LHCN-M2 (cell line): ENCODE measurements around the gene SEC14L2. TPM values are rescaled to one million over a fixed set of nuclear protein-coding genes. Genes with fewer than 3 reads are reported as not detected.
"Not testable (repeated sequence)": the region's sequence is repeated elsewhere in the genome, so short reads cannot be mapped to it uniquely, and the experiment has no call there.

Experiments used
- DNase-seq: peaks from one replicate; pipeline ENCODE4 v3.0.0-alpha.2; 2012; ENCODE audit warnings: low read depth
- total RNA-seq: library from RNA; depleted of rRNA; stranded (reverse); fragments of >200 nt; gene quantifications from 2 replicates; pipeline ENCODE4 v1.2.3, GENCODE V29; 2014

SEC14L2 gene
- total RNA-seq, 1 experiment from 2014 or later: 34.8 TPM

DNA sequence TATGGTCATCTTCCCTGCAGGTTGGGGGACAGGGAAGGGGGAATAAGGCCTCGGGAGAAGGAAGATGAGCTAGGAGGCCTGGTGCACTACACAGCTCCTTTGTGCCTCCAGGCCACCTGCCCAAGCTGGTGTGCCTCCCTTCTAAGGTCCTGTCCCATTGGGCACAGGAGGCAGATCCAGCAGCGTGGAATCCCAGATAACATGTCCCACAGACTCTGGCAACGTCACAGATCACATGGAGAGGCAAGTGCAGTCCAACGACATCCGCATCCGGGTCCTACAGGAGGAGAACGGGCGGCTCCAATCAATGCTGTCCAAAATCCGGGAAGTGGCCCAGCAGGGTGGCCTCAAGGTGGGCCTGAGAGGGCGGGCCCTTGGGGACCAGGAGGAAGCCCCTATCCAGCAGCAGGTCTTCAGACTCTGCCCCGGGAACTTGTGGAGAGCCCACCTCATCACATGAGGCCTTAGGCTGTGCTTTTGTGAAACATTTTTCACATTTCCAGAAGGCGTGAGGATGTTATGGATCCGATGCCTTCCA, 21.4 kb upstream of the SEC14L2 start:
- DNase-seq: no peak

DNA sequence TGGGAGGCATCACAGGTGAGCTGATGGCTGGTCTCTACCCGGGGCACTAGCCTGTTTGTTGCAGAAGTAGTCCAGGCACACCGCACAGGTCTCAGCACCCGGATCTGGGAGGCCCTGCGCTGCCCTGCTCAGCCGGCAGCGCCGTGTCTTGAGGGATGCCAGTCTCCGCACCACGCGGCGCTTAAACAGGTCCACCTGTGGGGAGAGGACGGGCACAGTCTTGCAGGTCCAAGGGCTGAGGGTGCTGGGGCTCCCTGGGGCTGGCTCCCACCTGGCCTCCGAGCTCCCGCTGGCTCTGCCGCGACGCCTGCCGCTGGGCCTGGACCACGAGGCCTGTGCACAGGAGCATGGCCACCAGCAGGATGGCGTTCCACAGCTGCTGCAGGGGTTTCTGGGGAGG, 16.8 kb upstream of the SEC14L2 start:
- DNase-seq: no peak

DNA sequence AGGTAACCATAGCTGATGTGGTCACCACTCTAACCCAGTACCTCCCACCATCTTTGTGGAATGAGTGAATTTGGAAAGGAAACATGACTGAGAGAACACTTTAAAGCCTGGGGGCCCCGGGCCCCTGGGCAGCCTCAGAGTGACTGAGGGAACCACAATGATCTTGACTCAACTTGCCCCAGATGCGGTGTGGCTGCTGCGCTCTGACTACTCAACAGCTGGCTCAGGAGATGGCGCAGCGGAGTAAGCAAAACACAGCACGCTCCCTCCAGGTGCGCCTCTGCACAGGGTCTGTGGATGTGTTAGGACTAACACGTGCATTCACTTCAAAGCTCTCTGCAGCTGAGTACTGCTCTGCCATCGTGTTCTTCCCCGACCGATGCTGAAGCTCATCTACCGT, 15.6 kb upstream of the SEC14L2 start:
- DNase-seq: no peak

DNA sequence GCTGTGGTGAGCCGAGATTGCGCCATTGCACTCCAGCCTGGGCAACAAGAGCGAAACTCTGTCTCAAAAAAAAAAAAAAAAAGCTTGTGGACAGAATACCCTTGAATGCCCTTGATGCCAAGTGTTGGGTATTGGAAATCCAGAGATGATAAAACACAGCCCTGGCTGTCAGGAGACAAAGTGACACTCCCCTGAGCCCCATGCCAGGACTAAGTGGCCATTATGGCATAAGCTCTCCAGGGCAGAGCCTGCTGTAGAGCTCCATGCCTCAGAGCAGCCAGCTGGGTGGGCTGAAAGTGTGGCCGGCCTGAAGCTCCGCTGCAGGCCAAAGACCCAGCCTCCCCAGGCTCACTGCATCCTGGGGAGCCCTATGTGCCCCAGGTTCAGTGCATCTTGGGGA, 14.5 kb upstream of the SEC14L2 start:
- no peak for DNase-seq

DNA sequence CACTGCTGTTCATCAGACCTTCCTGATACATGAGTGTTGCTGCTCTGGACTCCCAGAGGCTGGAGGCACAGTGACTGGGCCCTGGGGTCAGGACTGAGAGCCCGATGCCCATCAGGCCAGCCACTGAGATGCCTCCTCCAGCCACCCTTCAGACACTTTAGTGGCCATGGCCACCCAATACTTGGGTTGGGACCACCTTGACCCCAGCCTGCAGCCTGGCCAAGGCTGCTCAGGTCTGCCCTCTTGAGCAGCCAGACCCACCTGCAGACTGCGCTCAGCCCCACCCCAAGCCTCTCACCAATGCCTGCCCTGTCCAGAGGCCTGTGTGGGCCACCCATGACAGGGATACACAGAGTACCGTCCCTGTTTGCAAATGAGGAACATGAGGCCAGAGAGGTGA, 13.8 kb upstream of the SEC14L2 start:
- DNase-seq: no peak

DNA sequence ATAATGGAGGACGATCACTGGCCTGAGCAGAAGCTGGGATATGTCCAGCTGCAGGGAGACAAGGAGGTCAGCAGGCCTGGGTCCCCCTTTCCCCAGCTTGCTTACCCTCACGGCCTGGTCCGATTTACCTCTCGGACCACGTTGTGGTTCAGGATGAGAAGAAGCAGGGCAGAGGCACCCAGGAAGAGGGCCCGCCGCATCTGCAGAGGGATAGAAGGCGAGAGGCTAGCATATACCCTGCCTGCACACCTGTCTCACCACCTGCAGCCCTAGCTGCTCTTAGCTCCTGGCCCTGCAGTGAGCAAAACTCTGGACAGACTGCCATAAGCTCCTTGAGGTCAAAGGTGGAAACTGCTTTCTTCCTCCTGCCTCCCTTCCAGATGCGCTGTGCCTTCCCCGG, 10.9 kb upstream of the SEC14L2 start:
- DNase-seq: no peak

DNA sequence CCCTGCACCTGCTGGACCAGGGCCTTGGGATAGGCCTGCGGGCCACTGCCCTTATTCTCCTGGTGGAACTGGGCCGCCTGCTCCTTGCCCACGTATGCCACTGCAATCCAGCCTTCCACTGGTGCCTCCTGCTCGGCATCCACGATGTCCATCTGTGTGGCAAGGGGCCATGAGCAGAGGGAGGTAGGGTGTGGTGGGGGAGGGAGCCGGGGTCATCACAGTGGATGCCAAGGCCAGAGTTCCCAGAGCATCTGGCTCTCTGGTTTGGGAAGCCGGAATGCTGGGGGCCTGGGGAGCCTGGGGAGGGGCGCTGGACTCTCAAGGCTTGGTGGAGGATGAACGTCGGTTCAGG, 10.2 kb upstream of the SEC14L2 start:
- DNase-seq: no peak

DNA sequence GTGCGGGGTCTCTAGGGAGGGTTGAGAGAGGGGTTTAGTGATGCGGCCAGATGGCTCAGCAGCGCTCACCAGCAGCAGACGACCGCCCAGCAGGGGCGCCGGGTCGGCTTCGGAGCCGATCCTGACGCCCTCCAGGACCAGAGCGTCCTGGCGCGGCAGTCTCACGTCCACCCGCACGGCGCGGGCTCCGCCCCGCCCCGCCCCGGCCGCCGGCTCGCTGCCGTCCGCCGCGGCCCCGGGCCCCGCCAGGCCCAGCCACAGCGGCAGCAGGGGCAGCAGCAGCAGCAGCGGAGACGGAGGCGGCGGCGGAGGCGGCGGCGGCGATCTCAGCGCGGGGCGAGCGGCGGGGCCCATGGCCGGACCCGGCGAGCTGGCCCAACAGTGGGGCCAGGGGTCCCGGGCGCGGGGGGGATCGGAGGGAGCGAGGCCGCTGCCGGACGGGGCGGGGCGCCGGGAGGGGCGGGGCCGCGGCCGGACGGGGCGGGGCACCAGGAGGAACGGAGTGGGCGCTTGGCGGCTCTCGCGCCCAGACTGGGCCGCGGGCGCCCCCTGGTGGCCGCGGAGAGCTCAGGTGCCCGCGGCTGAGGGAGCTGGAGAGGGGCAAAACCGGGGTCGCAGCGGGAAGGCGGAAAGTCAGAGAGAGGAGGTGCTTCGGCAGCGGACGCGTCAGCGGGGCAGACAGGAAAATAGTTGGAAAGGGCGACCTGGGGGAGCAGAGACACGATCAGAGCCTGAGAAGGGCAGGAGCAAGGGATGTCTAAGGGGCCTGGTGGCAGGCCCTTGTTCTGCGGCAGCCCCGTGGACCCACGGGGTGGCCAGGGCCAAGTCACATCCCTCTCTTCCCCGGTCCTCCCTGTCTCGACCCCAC, 9.6 kb upstream of the SEC14L2 start, which contains the start of gene RNF215:
RNF215 (minus strand) TSS at position 452 of the 868 bp plus-strand sequence; CDS start at position 354, 98 bp downstream.
- DNase-seq: peak; percentile 66

DNA sequence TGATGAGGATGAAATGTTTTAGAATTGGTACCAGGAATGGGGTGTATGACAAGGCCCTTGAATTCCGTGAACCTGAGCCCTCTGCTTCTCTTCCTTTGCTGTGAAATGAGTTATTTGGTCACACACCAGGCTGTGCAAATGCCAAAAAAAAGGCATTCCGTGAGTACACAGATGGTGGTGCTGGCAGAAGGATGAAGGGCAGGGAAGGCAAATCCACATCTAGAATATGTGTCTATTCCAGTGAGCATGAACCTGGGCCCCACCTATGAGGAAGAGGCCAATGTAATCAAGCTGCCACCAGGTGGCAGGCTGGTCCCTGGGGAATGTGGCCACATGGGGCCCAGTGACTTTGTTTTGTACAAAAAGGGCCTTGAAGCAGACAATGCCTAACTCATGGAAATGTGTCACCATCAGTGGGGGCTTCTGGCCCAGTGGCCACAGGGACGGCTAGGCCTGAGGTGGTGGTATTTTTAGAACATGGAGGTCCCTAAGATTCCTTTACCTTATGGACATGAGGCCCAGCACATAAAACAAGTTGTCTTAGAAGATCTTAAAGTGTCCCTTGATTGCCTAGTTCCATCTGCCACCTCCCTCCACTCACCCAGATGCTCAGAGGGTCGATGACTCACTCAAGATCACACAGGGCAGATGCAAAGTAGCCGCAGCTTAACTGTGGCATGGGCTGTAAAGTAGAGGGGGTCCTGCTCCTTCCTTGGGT, 5.7 kb upstream of the SEC14L2 start:
- peak; percentile 58 for DNase-seq

DNA sequence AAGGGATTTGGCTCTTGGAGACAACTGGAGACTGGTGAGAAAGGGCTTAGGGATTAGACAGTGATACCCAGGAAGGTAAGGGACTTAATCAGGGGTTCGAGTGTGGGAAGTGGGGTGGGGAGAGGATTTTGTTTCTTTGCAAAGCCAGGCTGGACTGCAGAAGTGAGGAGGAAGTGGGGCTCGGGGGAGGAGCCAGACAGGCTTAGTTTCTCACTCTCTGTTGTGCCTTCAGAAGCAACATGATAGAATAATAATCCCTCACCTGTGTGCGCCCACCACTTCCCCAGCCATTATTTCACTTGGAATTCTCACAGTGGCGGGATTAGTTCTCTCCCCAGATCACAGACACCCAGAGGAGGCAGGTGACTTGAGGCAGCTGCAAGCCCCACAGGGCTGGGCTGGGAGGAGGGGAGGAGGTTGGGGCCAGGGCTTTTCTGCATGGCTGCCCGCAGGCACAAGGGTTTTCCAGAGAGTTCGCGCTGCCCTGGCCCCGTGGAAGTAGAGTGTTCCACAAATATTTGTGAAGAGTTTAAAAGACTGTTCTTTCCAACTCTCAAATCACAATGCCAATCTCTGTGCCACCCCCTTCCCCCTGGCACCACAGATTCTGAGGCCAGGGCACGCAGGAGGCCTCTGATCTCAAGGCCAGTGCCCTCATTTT, 4.0 kb upstream of the SEC14L2 start:
- DNase-seq: no peak

DNA sequence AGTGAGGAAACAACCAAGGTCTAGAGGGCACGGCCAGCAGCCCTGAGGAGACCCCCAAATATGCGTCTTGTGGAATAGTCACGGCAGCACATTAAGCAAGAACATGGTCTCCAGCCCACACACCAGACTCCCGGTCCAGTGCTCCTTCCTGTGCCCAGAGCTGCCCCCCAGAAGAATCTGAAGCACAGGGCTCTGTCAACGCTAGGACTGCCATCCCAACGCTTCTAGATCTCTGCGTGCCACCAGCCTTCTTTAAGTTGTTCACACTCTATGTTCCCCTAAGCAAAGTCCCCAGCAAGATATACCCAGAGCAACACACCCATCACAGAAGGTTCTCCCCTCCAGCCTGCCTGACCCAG, 3.5 kb upstream of the SEC14L2 start:
- DNase-seq: no peak

DNA sequence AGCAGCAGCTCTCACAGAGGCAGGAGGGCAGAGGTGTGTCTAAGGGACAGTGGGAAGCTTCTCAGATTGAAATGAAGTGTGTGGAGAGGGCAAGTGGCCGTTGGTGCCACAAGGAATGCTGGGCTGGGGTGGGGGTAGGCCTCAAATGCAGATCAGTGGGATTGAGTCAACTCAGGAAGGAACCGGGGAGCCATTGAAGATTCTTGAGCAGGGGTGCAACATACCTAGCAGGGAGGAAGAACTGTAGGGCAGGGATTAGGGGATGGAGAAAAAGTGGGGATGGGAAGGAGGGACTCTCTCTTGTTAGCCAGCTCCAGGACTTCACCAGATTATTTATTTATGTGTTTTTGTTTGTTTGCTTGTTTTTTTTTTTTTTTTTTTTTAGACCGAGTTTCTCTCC, 2.9 kb upstream of the SEC14L2 start:
- DNase-seq: no peak

DNA sequence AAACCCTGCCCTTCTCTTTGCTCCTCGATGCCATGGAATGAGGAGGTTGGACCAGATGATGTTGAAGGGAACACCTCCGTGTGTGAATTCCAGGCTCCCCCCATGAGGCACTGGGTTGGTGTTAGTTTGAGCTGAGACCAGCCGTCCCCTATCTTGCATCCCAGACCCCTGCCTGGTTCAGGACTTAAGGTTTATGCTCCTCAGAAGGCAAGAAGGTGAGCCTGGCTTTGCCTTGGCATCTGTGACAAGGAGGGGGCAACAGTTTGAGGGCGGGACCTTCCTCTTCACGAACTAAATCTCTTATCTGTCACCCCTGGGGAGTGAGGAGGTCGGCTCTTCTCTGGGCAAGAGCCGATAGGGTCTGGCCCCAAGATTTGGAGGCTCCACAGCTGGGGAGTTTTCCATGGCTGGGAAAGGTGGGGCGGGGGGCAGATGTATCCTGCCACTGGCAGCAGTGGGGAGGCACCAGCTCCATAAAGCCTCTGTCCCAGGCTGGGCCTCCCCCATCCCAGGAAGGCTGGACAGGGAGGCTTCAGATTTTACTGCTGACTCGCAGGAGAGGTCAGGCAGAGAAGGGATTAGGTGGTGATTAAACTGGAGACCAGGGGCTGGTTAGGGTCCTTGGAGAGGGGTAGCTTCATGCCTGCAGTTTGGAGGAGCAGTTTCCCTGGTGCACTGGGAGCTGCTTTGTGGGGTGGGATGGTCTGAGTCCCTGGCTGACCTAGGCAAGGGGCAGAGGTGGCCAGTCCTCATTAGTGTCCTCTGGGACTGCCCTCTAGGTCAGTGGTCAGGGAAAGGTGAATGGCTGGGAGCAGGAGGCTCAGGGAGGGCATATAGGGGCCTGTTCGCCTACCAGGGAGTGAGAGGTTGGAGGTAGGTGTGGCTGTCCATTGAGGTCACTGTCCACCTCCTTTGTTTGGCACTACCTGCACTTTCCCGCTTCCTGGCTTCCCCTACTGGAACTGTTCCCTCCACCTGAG, 1.1 kb downstream of the SEC14L2 start:
- no peak for DNase-seq

DNA sequence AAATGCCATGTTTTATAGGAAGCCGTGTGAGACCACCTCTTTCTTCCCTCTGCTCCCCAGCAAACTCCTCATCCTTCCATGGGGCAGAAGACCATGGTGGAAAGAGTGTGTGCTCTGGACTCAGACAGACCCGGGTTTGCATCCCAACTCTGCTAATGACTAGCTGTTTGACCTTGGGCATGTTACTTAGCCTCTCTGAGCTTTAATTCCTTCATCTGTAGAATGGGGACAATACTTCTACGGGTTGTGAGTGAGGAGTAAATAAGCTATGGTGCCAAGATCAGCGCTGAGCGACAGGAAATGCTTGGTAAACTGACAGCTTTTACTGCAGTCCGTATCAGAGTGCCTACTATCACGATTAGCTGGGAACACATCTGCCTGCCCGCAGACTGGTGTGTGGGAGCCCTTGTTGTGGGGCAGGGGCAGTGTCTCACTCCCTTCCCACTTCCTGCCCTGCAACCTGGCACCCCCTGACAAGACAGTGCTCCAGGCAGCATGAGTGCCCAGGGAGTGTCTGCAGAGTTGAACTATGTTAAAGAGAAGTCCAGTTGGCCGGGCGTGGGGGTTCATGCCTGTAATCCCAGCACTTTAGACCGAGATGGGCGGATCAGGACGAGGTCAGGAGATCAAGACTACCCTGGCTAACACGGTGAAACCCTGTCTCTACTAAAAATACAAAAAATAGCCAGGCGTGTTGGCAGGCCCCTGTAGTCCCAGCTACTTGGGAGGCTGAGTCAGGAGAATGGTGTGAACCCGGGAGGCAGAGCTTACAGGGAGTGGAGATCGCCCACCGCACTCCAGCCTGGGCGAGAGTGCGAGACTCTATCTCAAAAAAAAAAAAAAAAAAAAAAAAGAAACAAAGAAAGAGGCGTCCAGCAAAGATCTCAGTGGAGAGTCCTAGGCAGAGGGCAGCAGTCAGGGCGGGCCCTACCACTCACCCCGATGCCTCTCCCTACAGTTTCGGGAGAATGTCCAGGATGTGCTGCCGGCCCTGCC, 2.2 kb downstream of the SEC14L2 start:
- DNase-seq: no peak

DNA sequence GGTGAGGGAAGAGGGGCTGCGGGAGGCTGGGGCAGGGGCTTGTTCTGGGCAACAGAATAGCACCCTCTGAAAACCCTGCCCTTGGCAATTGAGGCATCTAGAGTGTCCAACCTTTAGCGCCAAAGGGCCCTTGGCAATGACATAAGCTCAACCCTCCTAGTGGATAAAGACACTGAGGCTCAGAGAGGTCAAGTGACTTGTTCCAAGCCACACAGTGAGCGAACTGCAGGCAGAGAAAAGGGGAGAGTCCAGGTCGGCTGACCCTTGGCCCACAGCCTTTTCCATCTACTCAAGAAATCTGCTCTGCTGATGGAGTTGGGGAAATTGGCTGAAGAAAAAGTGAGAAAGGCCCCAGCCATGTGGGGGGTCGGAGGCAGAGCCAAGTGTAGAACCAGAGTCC, 2.9 kb downstream of the SEC14L2 start:
- no peak for DNase-seq

DNA sequence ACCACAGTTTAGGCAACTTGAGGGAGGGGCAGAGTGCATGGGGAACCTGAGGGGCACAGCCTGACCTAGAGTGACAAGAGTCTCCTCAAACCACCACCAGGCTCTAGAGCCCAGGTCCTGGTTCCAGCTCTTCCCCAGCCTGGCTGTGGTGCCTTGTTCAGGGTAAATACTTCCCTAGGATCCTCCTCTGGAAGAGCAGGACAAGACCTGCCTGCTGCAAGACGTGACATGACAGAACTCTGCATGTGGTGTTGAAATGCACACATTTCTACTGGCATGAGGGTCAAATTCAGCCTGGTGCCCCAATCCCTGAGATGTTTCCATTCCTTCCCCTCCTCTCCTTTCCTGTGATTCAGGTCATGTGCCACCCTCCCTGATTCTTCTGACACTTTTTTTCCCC, 3.3 kb downstream of the SEC14L2 start:
- DNase-seq: no peak

DNA sequence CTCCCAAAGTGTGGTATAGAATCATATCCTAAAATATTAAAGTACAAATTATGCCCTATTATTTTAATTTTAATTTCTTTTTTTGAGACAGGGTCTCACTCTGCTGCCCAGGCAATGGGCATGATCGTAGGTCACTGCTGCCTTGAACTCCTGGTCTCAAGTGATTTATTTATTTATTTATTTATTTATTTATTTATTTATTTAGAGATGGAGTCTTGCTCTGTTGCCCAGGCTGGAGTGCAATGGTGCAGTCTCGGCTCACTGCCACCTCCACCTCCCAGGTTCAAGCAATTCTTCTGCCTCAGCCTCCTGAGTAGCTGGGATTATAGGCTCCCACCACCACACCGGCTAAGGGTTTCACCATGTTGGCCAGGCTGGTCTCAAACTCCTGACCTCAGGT, 4.2 kb downstream of the SEC14L2 start:
- not testable (repeated sequence) for DNase-seq

DNA sequence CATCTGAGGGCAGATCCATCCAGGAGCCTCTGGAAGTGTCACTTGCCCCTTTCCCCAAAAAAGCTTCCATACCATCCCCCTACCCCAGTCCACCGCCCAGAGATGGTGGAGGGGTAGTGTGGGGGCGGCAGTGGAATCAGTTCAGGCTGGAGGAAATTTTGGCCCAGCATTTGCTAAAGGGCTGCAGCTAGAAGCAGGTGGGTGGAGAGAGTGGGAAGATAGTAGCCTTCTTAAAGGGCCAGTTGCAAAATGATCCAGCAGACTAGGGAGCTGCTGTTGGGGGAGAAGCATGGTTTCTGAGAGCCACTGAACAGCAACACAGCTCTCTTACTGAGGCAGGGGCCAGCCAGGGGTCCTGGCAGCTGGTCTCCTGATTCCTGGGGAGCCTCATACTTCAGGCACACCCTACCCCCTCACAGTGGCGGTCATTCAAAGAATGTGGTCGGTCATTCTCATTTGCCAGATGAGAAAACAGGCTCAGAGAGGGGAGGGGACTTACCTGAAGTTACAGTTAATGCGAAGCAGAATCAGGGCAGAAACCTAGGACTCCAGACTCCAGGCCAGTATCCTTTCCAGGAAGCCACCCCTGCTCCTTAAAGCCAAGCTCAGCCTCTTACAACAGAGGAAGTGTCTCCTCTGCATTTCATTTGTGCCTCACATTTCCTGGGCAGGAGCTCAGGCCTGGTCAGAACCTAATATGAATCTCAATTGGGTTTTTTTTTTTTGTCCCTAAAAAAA, 5.4 kb downstream of the SEC14L2 start:
- DNase-seq: no peak

DNA sequence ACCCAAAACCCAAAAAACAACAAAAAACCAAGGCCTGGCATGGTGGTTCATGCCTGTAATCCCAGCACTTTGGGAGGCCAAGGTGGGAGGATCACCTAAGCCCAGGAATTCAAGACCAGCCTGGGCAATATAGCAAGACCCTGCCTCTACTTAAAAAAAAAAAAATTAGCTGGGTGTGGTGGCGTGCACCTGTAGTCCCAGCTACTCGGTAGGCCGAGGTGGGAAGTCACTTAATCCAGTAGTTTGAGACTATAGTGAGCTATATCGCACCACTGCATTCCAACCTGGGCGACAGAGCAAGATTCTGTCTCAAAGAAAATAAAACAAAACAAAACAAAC, 5.9 kb downstream of the SEC14L2 start:
- not testable (repeated sequence) for DNase-seq
